H1 (cell line): ENCODE results near the gene PYURF. TPM values are rescaled to one million over a fixed set of nuclear protein-coding genes. Genes with fewer than 3 reads are reported as not detected.

Experiments
- CTBP2 ChIP-seq: IDR thresholded peaks from 2 replicates; pipeline ENCODE4 v1.7.0; 2011; ENCODE audit warnings: borderline replicate concordance, mild to moderate bottlenecking, moderate library complexity, mixed read lengths, low read length; ENCODE audit not compliant: insufficient read depth, insufficient read length
- CTCF ChIP-seq, 3 experiments: IDR thresholded peaks; 1 replicate in 2 of 3; 2 replicates in 1 of 3; pipeline versions ENCODE4 v1.5.1 to v1.6.1; 2011; ENCODE audit warnings: low read length in 3 of 3, mild to moderate bottlenecking in 3 of 3, inconsistent platforms in 2 of 3, low read depth in 1 of 3, moderate library complexity in 1 of 3; ENCODE audit not compliant: insufficient read depth in 1 of 3; ENCODE audit errors: control extremely low read depth in 1 of 3
- polyA plus RNA-seq, 7 experiments: library from polyadenylated mRNA; depleted of rRNA in 3 of 7; stranded (reverse) in 5 of 7; unstranded in 2 of 7; fragments of >200 nt in 5 of 7; fragments of 200-250 nt in 2 of 7; gene quantifications; 1 replicate in 5 of 7; 2 replicates in 1 of 7; 4 replicates in 1 of 7; pipeline versions ENCODE4 v1.2.1 to v1.2.3, GENCODE V29; 2011 to 2013; ENCODE audit warnings: missing spikeins in 2 of 7, mixed read lengths in 2 of 7
- total RNA-seq: library from RNA; stranded (reverse); fragmentation: NEBNext Ultra II Directional; extraction: Animal tissue kit (Norgen Biotek cat#: 25700); gene quantifications from 2 replicates; pipeline ENCODE4 v1.2.1, GENCODE V29; 2021

Gene PYURF
- total and polyA plus RNA-seq, 2 of the 8 experiments (the other 6 are each of a cell fraction or from before 2014, with no cell fraction given) = 31.6 to 44.8 TPM

DNA sequence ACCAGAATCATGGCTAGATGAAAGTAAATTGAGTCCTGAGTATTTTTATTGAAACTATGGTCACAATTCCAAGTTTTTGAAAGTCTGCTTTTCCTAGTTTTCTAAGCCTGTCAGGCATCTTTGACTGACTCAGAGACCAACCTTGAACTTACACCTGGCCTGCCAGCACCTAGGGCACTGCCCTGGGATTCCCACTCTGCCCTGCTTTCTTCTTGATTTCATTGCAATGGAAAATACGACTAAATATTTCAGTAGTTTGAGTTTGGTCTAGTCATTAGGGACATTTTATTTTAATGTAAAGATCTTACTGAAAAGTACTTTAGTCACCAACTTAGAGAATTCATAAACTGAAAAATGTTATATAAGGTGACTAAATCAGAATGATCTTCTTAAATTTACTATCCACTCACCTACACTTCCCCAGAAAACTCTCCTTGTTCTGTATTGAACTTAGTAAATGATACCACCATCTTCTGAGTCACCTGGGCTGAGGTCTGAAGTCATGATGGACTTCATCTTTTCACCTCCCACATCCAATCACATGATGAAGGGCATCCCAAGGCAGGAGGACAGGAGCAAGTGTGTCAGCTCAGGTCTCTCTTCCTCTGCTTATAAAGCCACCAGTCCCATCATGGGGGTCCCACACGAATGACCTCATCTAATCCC lies 11.6 kb upstream of the PYURF start (continued):
- TF ChIP-seq CTCF (IDR thresholded peaks at IDR 0.05; ENCODE audit: control extremely low read depth in 1 of 3, insufficient read depth in 1 of 3, low read depth in 1 of 3, low read length in 3 of 3) (no peak), CTBP2 (no peak)
